GM18909 (cell line): Measurements from ENCODE around the gene CLASRP.

Source experiments
- ATAC-seq: cut with Tn5 transposase; IDR thresholded peaks from one replicate; pipeline ENCODE4 v1.9.1; 2021; ENCODE audit warnings: mild to moderate bottlenecking; ENCODE audit not compliant: unreplicated experiment, poor library complexity

Gene CLASRP

DNA sequence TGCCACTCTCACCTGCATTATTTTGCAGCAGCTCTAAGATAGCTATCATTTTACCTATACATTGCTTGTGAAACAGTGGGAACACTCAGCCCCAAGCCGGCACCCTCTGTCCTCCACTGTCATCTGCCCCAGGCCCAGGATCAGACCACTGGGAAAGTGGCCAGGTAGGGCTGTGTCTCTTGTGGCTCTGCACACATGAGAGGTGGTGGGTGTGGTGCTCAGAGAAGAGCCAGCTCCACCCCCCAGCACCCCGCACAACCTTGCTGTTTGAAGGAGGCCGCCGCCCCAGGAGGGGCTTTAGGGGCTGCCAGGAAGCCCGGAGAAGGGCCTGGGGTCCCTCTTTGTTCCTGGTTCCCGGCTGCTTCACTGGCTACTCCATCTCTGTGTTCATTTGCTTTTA lies 80.7 kb downstream of the CLASRP start:
- no peak for ATAC-seq
